HepG2 (cell line): Measurements from ENCODE around the gene IQSEC1. TPM values are rescaled to one million over a fixed set of nuclear protein-coding genes. Genes with fewer than 3 reads are reported as not detected.

Experiments used
- AFF4 ChIP-seq: sonication (generic); formaldehyde crosslinking; IDR thresholded peaks from 2 replicates; pipeline ENCODE4 v1.4.0; 2020; ENCODE audit warnings: missing genetic modification reagents
- ATAD3A ChIP-seq: sonication (generic); formaldehyde crosslinking; IDR thresholded peaks from 2 replicates; pipeline ENCODE4 v1.4.0; 2020; ENCODE audit warnings: missing genetic modification reagents
- CENPBD1 ChIP-seq: sonication (generic); formaldehyde crosslinking; IDR thresholded peaks from 2 replicates; pipeline ENCODE4 v1.8.0; 2022; ENCODE audit warnings: missing genetic modification reagents, low read depth, mild to moderate bottlenecking, borderline replicate concordance
- CHD2 ChIP-seq: IDR thresholded peaks from 2 replicates; pipeline ENCODE4 v1.6.1; 2011; ENCODE audit warnings: low read depth, low read length, improper control_type of control experiment
- ELF4 ChIP-seq: sonication (generic); formaldehyde crosslinking; IDR thresholded peaks from 2 replicates; pipeline ENCODE4 v1.5.0; 2020; ENCODE audit warnings: missing genetic modification reagents, mild to moderate bottlenecking, moderate library complexity, borderline replicate concordance
- JDP2 ChIP-seq: sonication (generic); formaldehyde crosslinking; IDR thresholded peaks from 2 replicates; pipeline ENCODE4 v1.8.1; 2022; ENCODE audit warnings: missing genetic modification reagents, borderline replicate concordance
- KDM6A ChIP-seq: IDR thresholded peaks from 2 replicates; pipeline ENCODE4 v1.6.1; 2016; ENCODE audit warnings: low read depth
- KLF6 ChIP-seq: IDR thresholded peaks from 2 replicates; pipeline ENCODE4 v1.8.0; 2016; ENCODE audit warnings: missing biosample characterization, missing genetic modification reagents
- POLR2G ChIP-seq: fragments of 200-400 bp; formaldehyde crosslinking; IDR thresholded peaks from 2 replicates; pipeline ENCODE4 v1.6.1; 2018; ENCODE audit warnings: mild to moderate bottlenecking, low read depth, low read length, moderate library complexity
- SKIL ChIP-seq: sonication (generic); formaldehyde crosslinking; IDR thresholded peaks from 2 replicates; pipeline ENCODE4 v1.8.0; 2022; ENCODE audit warnings: missing genetic modification reagents, mild to moderate bottlenecking, moderate library complexity, borderline replicate concordance
- SOX13 ChIP-seq, 3 experiments: fragments of 450-650 bp in 1 of 3; sonication (generic) in 1 of 3; formaldehyde crosslinking in 1 of 3; IDR thresholded peaks in 2 of 3; conservative IDR thresholded peaks in 1 of 3; 2 replicates each; pipeline versions ENCODE4 v1.5.0 to v1.6.1; 2016 to 2020; ENCODE audit warnings: antibody characterized with exemption in 1 of 3, mild to moderate bottlenecking in 1 of 3, missing compliant biosample characterization in 1 of 3, missing genetic modification reagents in 1 of 3, moderate library complexity in 1 of 3
- TAF1 ChIP-seq: sonication (generic); formaldehyde crosslinking; IDR thresholded peaks from 2 replicates; pipeline ENCODE4 v1.4.0; 2020; ENCODE audit warnings: missing genetic modification reagents
- YEATS2 ChIP-seq: sonication (generic); formaldehyde crosslinking; IDR thresholded peaks from 2 replicates; pipeline ENCODE4 v1.4.0; 2020; ENCODE audit warnings: missing genetic modification reagents, borderline replicate concordance
- YY1 ChIP-seq: IDR thresholded peaks from 2 replicates; pipeline ENCODE4 v1.6.1; 2011; ENCODE audit warnings: low read length, low read depth, moderate library complexity, mild to moderate bottlenecking; ENCODE audit not compliant: insufficient read depth, insufficient replicate concordance
- ZMYM3 ChIP-seq: sonication (generic); formaldehyde crosslinking; IDR thresholded peaks from 2 replicates; pipeline ENCODE4 v1.5.1; 2020; ENCODE audit warnings: mild to moderate bottlenecking, missing genetic modification reagents
- ZNF282 ChIP-seq: fragments of 450-650 bp; IDR thresholded peaks from 2 replicates; pipeline ENCODE4 v1.6.1; 2018; ENCODE audit not compliant: partially characterized antibody
- ZNF598 ChIP-seq: sonication (generic); formaldehyde crosslinking; IDR thresholded peaks from 2 replicates; pipeline ENCODE4 v1.5.1; 2020; ENCODE audit warnings: mild to moderate bottlenecking, missing genetic modification reagents, borderline replicate concordance
- ZNF660 ChIP-seq: sonication (generic); formaldehyde crosslinking; IDR thresholded peaks from 2 replicates; pipeline ENCODE4 v1.5.1; 2020; ENCODE audit warnings: mild to moderate bottlenecking, low read depth, missing genetic modification reagents, borderline replicate concordance
- ZNF773 ChIP-seq: sonication (generic); formaldehyde crosslinking; IDR thresholded peaks from 2 replicates; pipeline ENCODE4 v1.4.0; 2020; ENCODE audit warnings: missing genetic modification reagents, borderline replicate concordance
- ZNF879 ChIP-seq: sonication (generic); formaldehyde crosslinking; IDR thresholded peaks from 2 replicates; pipeline ENCODE4 v1.8.1; 2023; ENCODE audit warnings: missing genetic modification reagents
- polyA plus RNA-seq, 8 experiments: library from polyadenylated mRNA; depleted of rRNA in 3 of 8; stranded (reverse) in 7 of 8; unstranded in 1 of 8; fragments of >200 nt; fragmentation: Illumina TruSeq in 4 of 8; extraction: Trizol in 4 of 8; gene quantifications; 2 replicates each; pipeline versions ENCODE4 v1.2.1 to v1.2.3, GENCODE V29; 2011 to 2016; ENCODE audit warnings: low read depth in 4 of 8, missing spikeins in 1 of 8, mixed read lengths in 1 of 8; ENCODE audit not compliant: insufficient read depth in 1 of 8
- total RNA-seq, 5 experiments: library from RNA; depleted of rRNA; stranded (reverse); fragments of >200 nt; fragmentation: Illumina TruSeq; extraction: Trizol; gene quantifications; 2 replicates each; pipeline ENCODE4 v1.2.3, GENCODE V29; 2016; ENCODE audit warnings: low read depth in 1 of 5

The IQSEC1 gene
- total and polyA plus RNA-seq, 2 of the 13 experiments (the other 11 are each of a cell fraction or from before 2014, with no cell fraction given) = 17.4 to 20.2 TPM

GRCh38 chr3:12994607-12995388 lies 78.4 kb downstream of the IQSEC1 start (continued):
- TF ChIP-seq POLR2G (peak; percentile 41; the same call in 1 of the 2 replicates), ATAD3A (CRISPR knock-in tag) (no peak), ELF4 (CRISPR knock-in tag) (no peak), YY1 (peak; percentile 73), AFF4 (CRISPR knock-in tag) (no peak), ZMYM3 (CRISPR knock-in tag) (peak; percentile 99), ZNF773 (CRISPR knock-in tag) (no peak), CENPBD1 (CRISPR knock-in tag) (no peak), JDP2 (CRISPR knock-in tag) (no peak; the same call in 1 of the 2 replicates), ZNF879 (CRISPR knock-in tag) (no peak), ZNF598 (CRISPR knock-in tag) (no peak), KLF6 (0 out of 2 replicates have a peak, but pooled peaks have one; percentile 30), YEATS2 (CRISPR knock-in tag) (peak; percentile 82; the same call in 1 of the 2 replicates), TAF1 (CRISPR knock-in tag) (peak; percentile 42; the same call in 1 of the 2 replicates), SOX13 (IDR thresholded peaks at IDR 0.05) (no peak), SOX13 (CRISPR knock-in tag; conservative IDR thresholded peaks at IDR 0.05 in 1 of 2, IDR thresholded peaks at IDR 0.05 in 1 of 2) (peak in 1 of 2 experiments; percentile 60; a peak in 2 of 4 replicates), SKIL (CRISPR knock-in tag) (peak; percentile 53), ZNF660 (CRISPR knock-in tag) (no peak), KDM6A (CRISPR knock-in tag) (peak; percentile 24; the same call in 1 of the 2 replicates), ZNF282 (no peak), CHD2 (no peak)
